ENCODE measurements around the gene ASIC3. TPM values are rescaled to one million over a fixed set of nuclear protein-coding genes. Genes with fewer than 3 reads are reported as not detected.

Gene ASIC3
- total RNA-seq, 6 experiments from 2014 or later, result 0.09 to 0.76 (median 0.31) TPM

GRCh38 chr7:151075662-151075971 lies 27.3 kb downstream of the ASIC3 start:
- H3K27ac Mint-ChIP-seq, result no peak overlapping the region
- peaks cover 19% of the 10 kb centered on the region; the same call in 1 of the 2 replicates for H3K36me3 Mint-ChIP-seq (ENCODE audit: low read depth)
- H3K4me3 Mint-ChIP-seq, result no peak overlapping the region
- peaks cover 3% of the 10 kb centered on the region for H3K27me3 Mint-ChIP-seq (ENCODE audit: insufficient read depth)
- TF ChIP-seq CTCF (IDR thresholded peaks at IDR 0.05), result no peak
- H3K9me3 Mint-ChIP-seq, result no peaks in the 10 kb centered on the region
- peaks cover 23% of the 10 kb centered on the region for H3K4me1 Mint-ChIP-seq (ENCODE audit: low read depth)
- no peak for DNase-seq

- H3K27ac Mint-ChIP-seq, result no peak overlapping the region
- H3K27me3 Mint-ChIP-seq (ENCODE audit: insufficient read depth), result peaks cover 3% of the 10 kb centered on the region
- no peak for TF ChIP-seq CTCF (IDR thresholded peaks at IDR 0.05)
These were observed 27.7 kb downstream of the ASIC3 start for GRCh38 chr7:151075978-151076426.

GRCh38 chr7:151076863-151077704 lies 28.8 kb downstream of the ASIC3 start:
- Mint-ChIP-seq H3K36me3 (ENCODE audit: low read depth) (peaks cover 15% of the 10 kb centered on the region; the same call in 1 of the 2 replicates), H3K4me1 (ENCODE audit: low read depth) (peaks cover 30% of the 10 kb centered on the region), H3K9me3 (no peaks in the 10 kb centered on the region), H3K27ac (no peak overlapping the region), H3K4me3 (no peak overlapping the region), H3K27me3 (ENCODE audit: insufficient read depth) (peaks cover 3% of the 10 kb centered on the region)
- no peak for DNase-seq
- TF ChIP-seq CTCF (IDR thresholded peaks at IDR 0.05), result peak; percentile 71

More at GRCh38 chr7:151075978-151076426, 27.7 kb downstream of the ASIC3 start:
- peaks cover 23% of the 10 kb centered on the region for H3K4me1 Mint-ChIP-seq (ENCODE audit: low read depth)
- no peak for DNase-seq
- H3K4me3 Mint-ChIP-seq, result no peak overlapping the region; the same call in 1 of the 2 replicates
- no peaks in the 10 kb centered on the region for H3K9me3 Mint-ChIP-seq
- peaks cover 19% of the 10 kb centered on the region; the same call in 1 of the 2 replicates for H3K36me3 Mint-ChIP-seq (ENCODE audit: low read depth)

GRCh38 chr7:151077705-151078232 lies 29.4 kb downstream of the ASIC3 start:
- peak; percentile 39 for DNase-seq
- Mint-ChIP-seq H3K27ac (peak overlapping the region; percentile 65), H3K27me3 (ENCODE audit: insufficient read depth) (peaks cover 3% of the 10 kb centered on the region), H3K9me3 (no peaks in the 10 kb centered on the region), H3K4me1 (ENCODE audit: low read depth) (peaks cover 37% of the 10 kb centered on the region), H3K36me3 (ENCODE audit: low read depth) (peaks cover 15% of the 10 kb centered on the region; the same call in 1 of the 2 replicates), H3K4me3 (peak overlapping the region; percentile 40)
- TF ChIP-seq CTCF (IDR thresholded peaks at IDR 0.05), result no peak

- H3K36me3 Mint-ChIP-seq (ENCODE audit: low read depth), result peaks cover 15% of the 10 kb centered on the region; the same call in 1 of the 2 replicates
- no peak for DNase-seq
- H3K9me3 Mint-ChIP-seq, result no peaks in the 10 kb centered on the region
- peaks cover 40% of the 10 kb centered on the region for H3K4me1 Mint-ChIP-seq (ENCODE audit: low read depth)
- peak overlapping the region; percentile 90 for H3K4me3 Mint-ChIP-seq
- H3K27me3 Mint-ChIP-seq (ENCODE audit: insufficient read depth), result peaks cover 3% of the 10 kb centered on the region
- peak overlapping the region; percentile 65 for H3K27ac Mint-ChIP-seq
- TF ChIP-seq CTCF (IDR thresholded peaks at IDR 0.05), result no peak
These were observed 30.1 kb downstream of the ASIC3 start for GRCh38 chr7:151078233-151079040.
